Mesothelial cell of epicardium (in vitro differentiated cells): ENCODE results near the gene ABCC8. TPM values are rescaled to one million over a fixed set of nuclear protein-coding genes. Genes with fewer than 3 reads are reported as not detected.

Experiments used
- DNase-seq, 2 experiments: peaks; one replicate each; pipeline ENCODE4 v3.0.0; 2021; ENCODE audit warnings: low spot score in 2 of 2; ENCODE audit not compliant: unreplicated experiment in 2 of 2
- H3K27ac Mint-ChIP-seq: 2 replicates; pipeline ENCODE4 v1.8.0; 2021; ENCODE audit warnings: mixed read lengths
- H3K27me3 Mint-ChIP-seq: 2 replicates; pipeline ENCODE4 v1.8.0; 2021; ENCODE audit warnings: low read depth, mixed read lengths
- H3K36me3 Mint-ChIP-seq: 2 replicates; pipeline ENCODE4 v1.8.0; 2021; ENCODE audit warnings: mixed read lengths
- H3K4me1 Mint-ChIP-seq: 2 replicates; pipeline ENCODE4 v1.8.0; 2021; ENCODE audit warnings: mixed read lengths
- H3K4me3 Mint-ChIP-seq: 2 replicates; pipeline ENCODE4 v1.8.0; 2021; ENCODE audit warnings: mild to moderate bottlenecking, moderate library complexity, mixed read lengths
- H3K9me3 Mint-ChIP-seq: 2 replicates; pipeline ENCODE4 v1.8.0; 2021; ENCODE audit warnings: mixed read lengths
- total RNA-seq: library from RNA; stranded (reverse); gene quantifications from 3 replicates; pipeline ENCODE4 v1.2.1, GENCODE V29; 2021
- TF ChIP-seq, protein P1 (sequence below): fragments of 200-600 bp; sonication (generic); IDR thresholded peaks from one replicate; pipeline ENCODE4 v1.5.0; 2021; ENCODE audit warnings: antibody characterized with exemption; ENCODE audit not compliant: unreplicated experiment

ABCC8 gene
- total RNA-seq, 1 donor from 2014 or later = not detected

DNA sequence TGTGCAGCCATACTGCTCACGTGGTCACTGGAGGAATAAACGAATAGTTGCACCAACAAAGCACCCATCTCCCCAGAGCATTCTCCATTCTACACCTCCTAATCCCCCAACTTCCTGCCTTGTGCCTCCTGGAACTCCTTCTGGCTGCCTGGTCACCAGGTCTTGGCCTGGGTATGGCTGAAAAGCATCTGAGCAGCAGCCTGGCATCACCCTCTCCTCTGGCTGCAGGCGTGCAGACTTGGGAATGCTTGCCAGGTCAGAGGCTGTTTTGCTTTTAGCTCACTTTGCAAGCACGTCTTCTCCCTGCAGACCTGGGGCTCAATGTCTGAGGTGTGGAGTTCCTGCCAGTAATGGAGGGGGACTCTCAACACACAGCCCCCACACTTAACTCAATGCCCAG, 54.9 kb downstream of the ABCC8 start:
- DNase-seq = no peak
- TF ChIP-seq, protein P1, sequence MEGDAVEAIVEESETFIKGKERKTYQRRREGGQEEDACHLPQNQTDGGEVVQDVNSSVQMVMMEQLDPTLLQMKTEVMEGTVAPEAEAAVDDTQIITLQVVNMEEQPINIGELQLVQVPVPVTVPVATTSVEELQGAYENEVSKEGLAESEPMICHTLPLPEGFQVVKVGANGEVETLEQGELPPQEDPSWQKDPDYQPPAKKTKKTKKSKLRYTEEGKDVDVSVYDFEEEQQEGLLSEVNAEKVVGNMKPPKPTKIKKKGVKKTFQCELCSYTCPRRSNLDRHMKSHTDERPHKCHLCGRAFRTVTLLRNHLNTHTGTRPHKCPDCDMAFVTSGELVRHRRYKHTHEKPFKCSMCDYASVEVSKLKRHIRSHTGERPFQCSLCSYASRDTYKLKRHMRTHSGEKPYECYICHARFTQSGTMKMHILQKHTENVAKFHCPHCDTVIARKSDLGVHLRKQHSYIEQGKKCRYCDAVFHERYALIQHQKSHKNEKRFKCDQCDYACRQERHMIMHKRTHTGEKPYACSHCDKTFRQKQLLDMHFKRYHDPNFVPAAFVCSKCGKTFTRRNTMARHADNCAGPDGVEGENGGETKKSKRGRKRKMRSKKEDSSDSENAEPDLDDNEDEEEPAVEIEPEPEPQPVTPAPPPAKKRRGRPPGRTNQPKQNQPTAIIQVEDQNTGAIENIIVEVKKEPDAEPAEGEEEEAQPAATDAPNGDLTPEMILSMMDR = no peak
- H3K4me3 Mint-ChIP-seq = no peak overlapping the region
- H3K27me3 Mint-ChIP-seq = peaks cover 92% of the 10 kb centered on the region
- H3K9me3 Mint-ChIP-seq = no peaks in the 10 kb centered on the region
- no peaks in the 10 kb centered on the region for H3K36me3 Mint-ChIP-seq
- no peak overlapping the region for H3K27ac Mint-ChIP-seq
- H3K4me1 Mint-ChIP-seq = peaks cover 7% of the 10 kb centered on the region

DNA sequence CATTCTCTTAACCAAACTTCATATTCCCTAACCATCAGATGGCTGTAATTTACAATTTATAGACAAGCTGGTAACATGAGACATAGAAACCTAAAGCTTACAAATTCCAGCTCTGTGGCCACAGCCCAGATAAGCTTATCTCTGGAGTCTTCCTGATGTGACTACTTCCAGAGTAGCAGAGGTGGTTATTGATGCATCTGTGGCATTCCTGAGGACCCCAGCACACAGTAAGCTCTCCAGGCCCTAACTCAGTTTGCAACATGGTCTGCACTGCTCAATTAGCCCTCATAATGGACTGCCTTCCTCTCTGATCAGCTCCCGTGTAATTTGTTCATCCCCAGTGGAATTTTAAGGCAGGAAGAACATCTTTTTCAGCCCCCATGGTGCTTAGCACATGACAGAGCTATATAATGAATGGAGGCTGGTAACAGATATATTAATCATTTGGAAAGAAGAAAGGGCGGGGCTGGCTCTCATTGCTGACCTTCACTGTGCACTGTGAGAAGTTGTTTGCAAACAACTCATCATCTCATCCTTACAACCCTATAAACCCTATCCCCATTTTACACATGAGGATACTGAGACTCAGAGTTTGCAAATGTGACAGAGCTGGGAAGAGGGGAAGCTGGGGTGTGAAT, 58.1 kb downstream of the ABCC8 start:
- Mint-ChIP-seq H3K9me3 (no peaks in the 10 kb centered on the region), H3K27ac (no peak overlapping the region), H3K4me3 (no peak overlapping the region), H3K27me3 (peaks cover 92% of the 10 kb centered on the region), H3K4me1 (peaks cover 7% of the 10 kb centered on the region), H3K36me3 (no peaks in the 10 kb centered on the region)
- no peak for DNase-seq
- TF ChIP-seq, protein P1 = no peak

DNA sequence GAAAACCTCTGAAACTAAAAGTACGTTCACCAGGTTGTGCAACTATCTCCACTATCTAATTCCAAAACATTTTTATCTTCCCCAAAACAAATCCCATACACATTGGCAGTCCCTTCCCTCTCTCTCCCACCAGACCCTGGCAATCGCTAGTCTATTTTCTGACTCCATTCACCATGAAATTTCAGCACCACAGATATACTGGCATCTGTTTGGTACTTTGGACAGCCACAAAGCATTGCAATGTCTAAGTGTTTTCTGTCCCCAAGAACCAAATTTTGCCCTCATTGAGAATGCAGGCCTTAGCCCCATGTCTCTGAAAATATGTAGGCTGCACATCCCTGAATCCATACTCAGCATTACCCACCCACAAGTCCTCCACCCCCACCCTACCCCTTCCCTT, 60.2 kb downstream of the ABCC8 start:
- TF ChIP-seq, protein P1 = no peak
- no peak overlapping the region for H3K27ac Mint-ChIP-seq
- DNase-seq = no peak
- H3K27me3 Mint-ChIP-seq = peaks cover 91% of the 10 kb centered on the region
- H3K4me1 Mint-ChIP-seq = peaks cover 7% of the 10 kb centered on the region
- no peaks in the 10 kb centered on the region for H3K9me3 Mint-ChIP-seq
- H3K36me3 Mint-ChIP-seq = no peaks in the 10 kb centered on the region
- no peak overlapping the region for H3K4me3 Mint-ChIP-seq

DNA sequence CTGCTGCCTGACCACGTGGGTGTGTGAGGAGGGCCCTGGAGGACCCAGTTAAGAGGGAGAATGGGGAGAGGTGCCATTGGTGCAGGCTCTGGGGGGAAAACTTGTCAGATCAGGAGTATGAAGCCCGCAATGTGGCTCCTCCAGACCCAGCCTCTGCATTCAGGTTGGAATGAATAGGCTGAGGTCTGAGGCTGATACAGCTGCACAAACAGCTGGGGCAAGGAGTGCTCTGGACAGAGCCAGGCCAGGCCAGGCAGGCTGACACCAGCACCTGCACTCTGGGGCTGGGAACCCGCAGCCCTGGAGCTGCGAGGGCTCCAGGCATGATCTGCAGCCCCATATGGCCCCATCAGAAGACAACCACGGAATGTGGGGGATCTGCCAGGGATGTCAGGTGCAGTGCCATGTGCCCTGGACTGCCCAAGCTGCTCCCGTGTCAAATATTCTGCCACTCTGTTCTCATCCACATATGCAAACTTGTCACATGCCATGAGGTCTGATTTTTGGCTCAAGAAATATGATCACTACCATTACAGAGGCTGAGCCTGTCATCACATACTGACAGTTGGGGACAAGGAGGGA, 61.0 kb downstream of the ABCC8 start:
- Mint-ChIP-seq H3K27me3 (peaks cover 91% of the 10 kb centered on the region), H3K4me1 (peaks cover 9% of the 10 kb centered on the region), H3K4me3 (no peak overlapping the region), H3K9me3 (no peaks in the 10 kb centered on the region), H3K36me3 (no peaks in the 10 kb centered on the region), H3K27ac (no peak overlapping the region)
- DNase-seq = no peak
- TF ChIP-seq, protein P1 = no peak

DNA sequence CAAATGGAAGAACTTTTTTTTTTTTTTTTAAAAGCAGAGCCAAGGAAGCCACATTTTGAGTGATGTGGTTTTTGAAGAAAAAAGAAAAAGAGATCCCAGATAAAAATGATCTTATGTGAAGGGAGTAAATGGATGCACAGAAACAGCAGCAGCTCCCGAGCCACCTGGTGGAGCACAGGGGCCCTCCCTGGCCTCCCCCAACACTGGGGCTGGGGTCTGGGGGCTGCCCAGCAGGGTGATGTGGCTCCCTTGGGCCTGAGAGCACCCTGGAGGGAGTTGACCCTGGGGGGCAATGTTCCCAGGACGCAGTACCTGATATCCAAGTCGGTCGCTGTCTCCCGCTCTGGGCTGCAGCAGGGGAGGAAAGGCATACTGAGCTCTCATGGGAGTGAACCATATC, 61.7 kb downstream of the ABCC8 start:
- no peak for DNase-seq
- Mint-ChIP-seq H3K27ac (no peak overlapping the region), H3K9me3 (no peaks in the 10 kb centered on the region), H3K4me3 (no peak overlapping the region), H3K36me3 (no peaks in the 10 kb centered on the region), H3K4me1 (peaks cover 9% of the 10 kb centered on the region), H3K27me3 (peaks cover 85% of the 10 kb centered on the region)
- TF ChIP-seq, protein P1 = no peak
